DMS 273 (cell line): ENCODE measurements around the gene NIT1.

Source experiments
- DNase-seq: peaks from one replicate; lab custom pipeline; 2025; ENCODE audit not compliant: unreplicated experiment; lab: John Stamatoyannopoulos, UW

The NIT1 gene

DNA sequence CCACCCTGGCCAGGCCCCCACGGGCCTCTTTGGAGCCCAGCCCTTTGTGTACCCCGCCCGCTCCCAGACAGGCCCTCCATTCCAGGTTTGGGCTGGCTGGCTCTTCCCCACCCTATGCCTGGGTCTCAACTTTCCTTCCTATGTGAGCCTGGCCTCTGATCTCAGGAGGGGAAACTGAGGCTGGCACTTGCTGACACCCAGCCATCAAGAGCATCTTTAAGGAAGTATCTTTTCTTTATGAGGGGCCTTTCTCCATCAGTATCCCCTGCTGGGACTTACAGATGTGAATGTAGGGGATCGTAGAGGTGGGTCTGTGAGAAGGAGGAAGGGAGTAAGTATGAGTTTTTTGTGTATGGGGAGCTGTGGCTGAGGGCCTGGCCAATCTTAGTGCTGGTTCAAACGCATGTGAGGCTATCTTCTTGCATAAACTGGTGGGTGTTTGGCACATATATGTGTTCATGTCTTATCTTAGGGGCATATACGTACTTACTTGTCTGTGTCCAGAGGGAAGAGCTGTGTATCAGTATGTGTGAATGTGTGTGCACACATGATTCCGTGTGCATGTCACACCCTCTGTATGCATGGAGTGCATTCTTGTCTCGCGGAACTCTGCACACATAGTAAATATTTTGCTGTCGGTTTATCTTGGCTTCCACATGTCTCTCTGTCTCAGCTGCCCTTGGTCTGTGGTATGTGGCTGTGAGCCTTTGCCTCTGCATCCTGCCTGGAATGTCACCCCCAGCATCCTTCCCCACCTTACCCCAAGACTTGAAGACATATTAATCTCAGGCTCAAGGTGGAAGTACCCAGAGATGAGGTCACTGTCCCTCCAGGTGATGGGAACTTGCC is 33.9 kb upstream of the NIT1 start:
- DNase-seq: no peak

GRCh38 chr1:161084597-161084988 is 33.3 kb upstream of the NIT1 start:
- DNase-seq: no peak

DNA sequence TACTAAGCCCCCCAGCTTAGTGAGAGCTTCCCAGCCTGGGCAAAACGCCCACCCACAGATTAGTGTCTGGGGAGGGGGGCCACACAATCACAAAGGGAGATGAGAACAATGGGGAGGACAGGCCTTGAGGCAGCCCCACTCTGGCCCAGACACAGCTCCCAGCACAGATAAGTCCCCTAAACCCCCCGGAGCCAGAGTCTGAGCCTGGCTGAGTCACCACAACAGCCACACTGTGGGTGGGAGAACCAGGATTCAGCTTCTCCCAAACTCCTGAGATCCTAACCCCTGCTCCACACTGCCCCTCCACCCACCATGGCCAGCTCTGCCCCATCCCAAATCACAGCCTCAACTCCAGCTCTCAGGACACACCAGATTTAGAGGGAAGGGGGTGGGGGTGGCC is 32.7 kb upstream of the NIT1 start:
- no peak for DNase-seq

GRCh38 chr1:161086457-161086856 is 31.4 kb upstream of the NIT1 start:
- DNase-seq: no peak

GRCh38 chr1:161088587-161089110 is 29.3 kb upstream of the NIT1 start:
- DNase-seq: no peak

GRCh38 chr1:161089251-161089924 is 28.5 kb upstream of the NIT1 start, which contains the start of gene NECTIN4:
TSS of gene NECTIN4 (minus strand) at chr1:161089558. CDS start at chr1:161089296, 262 bp downstream.
- DNase-seq: no peak

DNA sequence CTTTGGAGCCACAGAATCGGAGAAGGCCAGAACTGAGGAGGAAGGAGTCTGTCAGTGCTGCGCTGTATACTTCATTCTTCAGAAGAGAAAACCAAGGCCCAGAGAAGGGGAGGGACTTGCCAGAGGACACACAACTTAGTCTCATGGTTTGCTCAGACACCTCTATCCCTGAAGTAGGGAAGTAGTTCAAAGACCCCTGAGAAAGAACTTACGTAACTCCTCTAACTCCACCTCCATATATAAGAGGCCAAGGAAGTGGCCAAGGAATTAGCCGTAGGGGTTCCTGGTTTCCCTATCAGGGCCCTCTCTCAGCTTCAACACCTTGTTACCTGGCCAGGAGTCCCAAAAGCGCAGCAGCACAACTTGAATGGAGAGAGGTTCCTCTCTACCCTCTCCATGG is 28.0 kb upstream of the NIT1 start:
- DNase-seq: no peak

- no peak for DNase-seq
Measured at GRCh38 chr1:161090617-161091016, 27.3 kb upstream of the NIT1 start.

- DNase-seq: no peak
Measured at GRCh38 chr1:161091093-161091492, 26.8 kb upstream of the NIT1 start.

DNA sequence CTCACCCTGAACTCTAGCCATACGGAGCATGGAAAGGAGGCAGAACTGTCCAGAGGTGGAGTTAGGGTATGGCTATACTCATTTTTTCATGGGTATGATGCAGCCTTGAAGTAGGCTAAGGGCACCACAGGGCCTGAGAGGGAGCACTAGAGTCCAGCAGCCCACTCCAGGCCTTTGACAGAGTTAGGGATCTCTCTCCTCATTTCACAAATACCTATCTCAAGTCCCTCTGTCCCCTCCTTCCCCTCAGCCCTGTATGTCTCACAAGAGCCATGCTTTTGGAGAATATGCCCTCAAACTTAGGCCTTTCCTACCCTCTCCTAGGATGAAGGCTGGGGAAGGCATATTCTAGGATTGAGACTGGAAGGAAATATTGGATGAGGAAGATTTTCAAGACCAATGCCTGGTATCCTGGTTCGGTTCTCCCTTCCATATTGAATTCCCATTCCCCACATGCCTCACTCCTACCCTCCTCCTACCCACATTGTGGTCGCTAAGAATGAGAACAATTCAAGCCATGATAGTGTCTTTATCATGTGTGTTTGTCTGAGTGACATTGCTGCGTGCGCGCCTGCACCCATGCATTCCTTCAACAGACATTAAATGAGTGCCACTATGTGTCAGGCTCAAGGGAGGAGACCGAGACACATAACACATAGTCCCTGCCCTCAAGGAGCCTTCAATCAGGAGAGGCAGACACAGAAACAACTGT is 26.0 kb upstream of the NIT1 start:
- DNase-seq: no peak

- no peak for DNase-seq
Measured at GRCh38 chr1:161092621-161093028, 25.3 kb upstream of the NIT1 start.

DNA sequence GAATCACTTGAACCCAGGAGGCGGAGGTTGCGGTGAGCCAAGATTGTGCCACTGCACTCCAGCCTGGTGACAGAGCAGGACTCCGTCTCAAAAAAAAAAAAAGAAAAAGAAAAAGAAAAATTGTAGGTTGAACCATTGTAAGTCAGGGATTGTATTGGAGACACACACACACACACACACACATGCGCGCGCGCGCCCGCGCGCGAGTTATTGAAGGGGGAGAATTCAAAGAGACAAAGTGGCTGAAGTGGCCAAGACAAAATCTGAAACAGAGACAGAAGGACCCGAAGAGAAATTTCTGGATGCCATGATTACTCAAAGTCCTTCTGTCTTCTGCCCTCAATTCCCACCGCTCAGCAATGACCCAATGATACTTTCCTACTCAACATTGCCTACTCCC is 23.4 kb upstream of the NIT1 start:
- no peak for DNase-seq

DNA sequence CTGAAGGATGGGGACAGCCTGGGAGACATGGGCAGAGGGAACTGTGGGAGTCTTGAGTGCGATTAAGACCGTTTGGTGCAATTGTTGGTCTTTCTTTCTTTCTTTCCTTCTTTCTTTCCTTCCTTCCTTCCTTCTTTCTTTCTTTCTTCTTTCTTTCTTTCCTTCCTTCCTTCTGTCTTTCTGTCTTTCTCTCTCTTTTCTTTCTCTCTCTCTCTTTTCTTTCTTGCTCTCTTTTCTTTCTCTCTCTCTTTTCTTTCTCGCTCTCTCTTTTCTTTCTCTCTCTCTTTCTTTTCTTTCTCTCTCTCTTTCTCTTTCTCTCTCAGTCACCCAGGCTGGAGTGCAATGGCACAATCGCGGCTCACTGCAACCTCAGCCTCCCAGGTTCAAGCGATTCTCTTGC is 22.7 kb upstream of the NIT1 start:
- DNase-seq: no peak

DNA sequence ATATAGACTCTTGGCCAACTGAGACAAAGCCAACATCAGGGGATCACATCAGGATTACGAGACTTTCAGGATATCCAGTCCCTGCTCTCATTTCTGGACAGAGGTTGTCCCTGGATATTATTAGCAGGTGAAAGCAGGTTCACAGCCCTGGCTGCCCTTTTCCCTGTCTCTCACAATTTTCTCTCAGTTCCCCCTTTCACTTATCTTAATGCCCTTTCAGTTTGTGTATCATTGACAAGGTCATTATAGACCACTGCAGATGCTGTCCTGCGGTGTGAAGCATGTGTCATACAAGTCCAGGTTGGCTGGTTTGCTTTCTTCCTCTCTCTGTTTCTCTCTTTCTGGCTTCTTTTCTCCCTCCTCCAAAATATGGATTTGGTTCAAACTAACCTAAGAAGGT is 21.9 kb upstream of the NIT1 start:
- DNase-seq: no peak

- DNase-seq: peak; percentile 18
Measured at GRCh38 chr1:161096530-161096929, 21.4 kb upstream of the NIT1 start.

DNA sequence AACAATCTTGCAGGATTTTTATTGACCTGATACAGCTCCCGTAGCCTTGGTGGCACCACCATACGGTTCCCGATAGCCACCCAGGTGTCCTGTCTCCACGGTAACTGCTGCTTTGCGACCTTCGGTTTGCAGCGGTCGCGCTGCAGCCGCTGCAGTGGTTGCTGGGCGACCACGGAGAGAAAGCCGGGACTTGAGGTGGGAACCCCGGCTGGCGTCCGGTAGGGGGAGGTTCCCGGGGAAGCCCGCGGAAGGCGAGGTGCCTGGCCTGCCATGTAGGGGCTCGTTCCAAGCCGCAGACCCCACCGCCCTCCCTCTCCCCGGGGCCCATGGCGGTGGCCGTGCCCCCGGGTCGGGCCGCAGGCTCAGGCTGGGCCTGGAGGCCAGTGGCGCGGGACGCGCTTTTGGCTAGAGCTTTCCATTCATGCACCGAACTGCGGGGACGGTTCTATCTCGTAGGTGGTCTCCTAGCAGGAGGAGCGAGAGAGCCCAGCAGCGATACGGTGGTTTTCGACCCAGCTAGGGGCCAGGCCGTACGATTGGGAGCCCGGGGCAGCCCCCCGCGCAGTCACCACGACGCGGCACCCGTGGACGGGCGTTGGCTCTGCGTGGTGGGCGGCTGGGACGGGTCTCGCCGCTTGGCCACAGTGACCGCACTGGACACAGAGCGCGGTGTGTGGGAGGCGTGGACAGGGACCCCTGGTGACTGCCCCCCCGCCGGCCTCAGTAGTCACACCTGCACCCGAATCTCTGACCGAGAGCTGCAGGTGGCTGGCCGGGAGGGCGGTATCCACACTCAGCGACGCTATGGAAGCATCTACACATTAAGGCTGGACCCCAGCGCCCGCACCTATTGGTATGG is 19.5 kb upstream of the NIT1 start, which contains the start of gene KLHDC9:
KLHDC9 (plus strand) TSS at position 152 of the 859 bp plus-strand sequence; CDS start at position 327, 175 bp downstream.
- peak; percentile 94 for DNase-seq

DNA sequence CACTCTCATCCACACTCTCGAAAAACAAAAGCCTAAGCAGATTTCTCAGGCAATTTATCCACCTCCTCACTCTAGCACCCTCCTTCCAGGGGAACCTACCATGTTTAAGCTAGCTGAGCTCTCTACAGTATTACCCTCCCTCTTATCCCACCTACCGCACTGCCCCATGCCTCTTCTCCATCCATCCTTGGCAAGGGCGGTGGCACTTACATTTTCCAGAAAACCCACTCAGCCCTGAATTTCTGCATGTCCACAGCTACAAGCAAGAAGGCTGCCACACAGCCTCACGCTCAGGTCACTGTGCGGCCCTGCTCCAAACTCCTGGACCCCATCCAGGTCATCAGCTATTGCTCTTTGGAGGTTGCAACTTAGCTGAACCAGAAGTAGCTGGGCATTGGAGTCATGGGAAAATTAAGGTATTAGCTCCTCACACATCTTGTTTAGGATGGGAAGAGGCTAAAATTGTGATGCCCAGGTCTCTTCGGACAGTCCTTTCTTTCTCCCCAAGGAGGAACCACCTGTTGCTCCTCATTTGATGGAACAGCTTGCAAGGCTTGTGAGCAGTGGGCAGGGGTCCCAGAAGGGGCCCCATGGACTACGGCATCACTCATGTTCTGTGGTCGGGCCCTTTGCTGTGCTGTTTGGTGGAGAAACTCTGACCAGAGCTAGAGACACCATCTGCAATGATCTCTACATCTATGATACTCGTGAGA is 18.7 kb upstream of the NIT1 start:
- peak; percentile 40 for DNase-seq

DNA sequence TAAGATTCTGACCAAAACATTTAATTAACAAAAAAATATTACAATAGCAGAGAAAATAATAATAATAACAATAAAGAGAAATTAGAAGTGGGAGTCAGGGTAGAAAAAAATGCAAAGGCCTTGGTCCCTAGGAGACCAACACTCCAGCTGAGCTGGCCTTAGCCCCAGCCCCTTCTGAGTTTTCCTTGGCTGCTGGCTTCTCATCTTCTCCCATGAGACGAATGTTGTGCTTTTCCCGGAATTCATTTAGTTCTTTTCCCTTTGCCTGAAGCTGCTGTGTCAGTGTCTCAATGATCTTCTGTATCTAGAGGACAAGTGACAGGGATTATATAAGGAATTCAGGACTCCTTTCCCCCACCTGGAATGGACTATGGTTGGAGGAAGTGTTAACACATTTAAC is 17.3 kb upstream of the NIT1 start:
- no peak for DNase-seq

- DNase-seq: no peak
Measured at GRCh38 chr1:161106431-161106830, 11.5 kb upstream of the NIT1 start.

DNA sequence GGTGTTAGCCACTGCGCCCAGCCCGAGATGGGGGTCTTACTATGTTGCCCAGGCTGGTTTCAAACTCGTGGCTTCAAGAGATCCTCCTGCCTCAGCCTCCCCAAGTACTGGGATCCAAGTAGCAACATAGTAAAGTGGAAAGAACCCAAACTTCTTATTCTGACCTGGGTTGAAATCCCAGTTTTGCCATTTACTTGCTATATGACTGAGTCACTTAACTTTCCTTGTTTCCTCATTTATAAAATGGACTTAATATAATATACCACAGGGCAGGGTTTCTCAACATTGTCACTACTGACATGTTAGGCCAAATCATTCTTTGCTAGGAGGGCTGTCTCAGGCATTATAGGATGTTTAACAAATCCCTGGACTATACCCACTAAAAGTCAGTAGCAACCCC is 6.8 kb upstream of the NIT1 start:
- DNase-seq: no peak
